Right lobe of liver (tissue), 6 donors: ENCODE data around the gene RNPC3. TPM values are rescaled to one million over a fixed set of nuclear protein-coding genes. Genes with fewer than 3 reads are reported as not detected.
A peak's percentile ranks its signal among the peaks of the same experiment; 100 is the strongest.
"Not testable (repeated sequence)": the region's sequence is repeated elsewhere in the genome, so short reads cannot be mapped to it uniquely, and the experiment has no call there.

Experiments
- ATAC-seq, 4 donors: fragments of 200-7000 bp; cut with Tn5 transposase; one replicate each; pipeline ENCODE4 v1.9.1; 2020; ENCODE audit warnings: mild to moderate bottlenecking in 4 of 4, moderate library complexity in 4 of 4
- DNase-seq, 3 donors: peaks; one replicate each; pipeline ENCODE4 v3.0.0-alpha.2; 2020
- H3K27ac ChIP-seq, 3 donors: fragments of 200-600 bp; one replicate each; pipeline ENCODE4 v1.8.0; 2022
- H3K27me3 ChIP-seq, 2 donors: fragments of 200-600 bp; one replicate each; pipeline ENCODE4 v1.8.0; 2022
- H3K36me3 ChIP-seq, 4 donors: fragments of 200-600 bp; sonication (generic) in 1 of 4; one replicate each; pipeline versions ENCODE4 v1.5.1 to v1.8.0; 2017 to 2022; ENCODE audit warnings: control low read depth in 1 of 4
- H3K4me1 ChIP-seq, 4 donors: fragments of 200-600 bp; sonication (generic) in 1 of 4; one replicate each; pipeline versions ENCODE4 v1.5.1 to v1.8.0; 2017 to 2022; ENCODE audit warnings: control low read depth in 1 of 4
- H3K4me3 ChIP-seq, 3 donors: fragments of 200-600 bp; one replicate each; pipeline ENCODE4 v1.8.0; 2022
- H3K9me3 ChIP-seq, 4 donors: fragments of 200-600 bp; sonication (generic) in 1 of 4; one replicate each; pipeline versions ENCODE4 v1.5.1 to v1.8.0; 2017 to 2022; ENCODE audit warnings: control low read depth in 1 of 4
- CTCF ChIP-seq, 4 donors: fragments of 200-600 bp in 3 of 4; fragments of 450-650 bp in 1 of 4; IDR thresholded peaks; one replicate each; pipeline versions ENCODE4 v1.5.1 to v1.8.0; 2016 to 2022; ENCODE audit warnings: antibody characterized with exemption in 4 of 4, mild to moderate bottlenecking in 2 of 4
- POLR2A ChIP-seq: fragments of 450-650 bp; IDR thresholded peaks from one replicate; pipeline ENCODE4 v1.6.1; 2017; ENCODE audit warnings: antibody characterized with exemption, mild to moderate bottlenecking
- WGBS: methylation state at CpG from one replicate; pipeline ENCODE4 v1.1.6; 2018; ENCODE audit warnings: low coverage, low lambda C conversion rate; ENCODE audit not compliant: insufficient coverage; ENCODE audit errors: missing lambda C conversion rate; 5-methylcytosine and 5-hydroxymethylcytosine counted together
- intact Hi-C, 2 donors: fragments of 100-400 bp; cut with DNase I; formaldehyde crosslinking; loops; one replicate each; pipeline versions ENCODE4 v1.11.2 to v1.14.1; 2022
- total RNA-seq, 6 experiments: library from RNA; depleted of rRNA in 2 of 6; stranded (reverse); fragments of >200 nt in 2 of 6; fragmentation: NEBNext Ultra II Directional in 3 of 6; extraction: Animal tissue kit (Norgen Biotek cat#: 25700) in 3 of 6; gene quantifications; one replicate each; pipeline versions ENCODE4 v1.1.0 to v1.2.4, GENCODE V29; 2016 to 2023
- donor health status: DM: no; HTN: yes; CAD: no.
- donor health status: DM: no; HTN: no; CAD: no.
- donor health status: DM: no; HTN: no; CAD: no.
- donor health status: DM: no; HTN: yes; CAD: no.
- donor health status: DM: no; HTN: yes; CAD: no.

RNPC3 gene
- total RNA-seq, 6 experiments from 2014 or later = 9.1 to 19.3 (median 12.2) TPM

- H3K9me3 ChIP-seq = no peaks in the 10 kb centered on the region
- 21% methylated on average over 2 of the region's 2 CpGs for WGBS
- H3K27ac ChIP-seq = peak overlapping the region; percentile 11 to 95 (median 77)
- H3K4me3 ChIP-seq = peak overlapping the region in 2 of 3 donors; percentile 4 to 19
- H3K27me3 ChIP-seq = no peaks in the 10 kb centered on the region
- peaks cover 0 to 37% (median 6%) of the 10 kb centered on the region in 4 donors for H3K4me1 ChIP-seq
- TF ChIP-seq CTCF (IDR thresholded peaks at IDR 0.05) (no peak), POLR2A (no peak)
- DNase-seq = no peak
- ATAC-seq = peak; percentile 77 to 83 (median 80)
- no peaks in the 10 kb centered on the region for H3K36me3 ChIP-seq
- intact Hi-C loops = no loop called here
Observed at GRCh38 chr1:103561643-103562395, 36.3 kb downstream of the RNPC3 start.

DNA sequence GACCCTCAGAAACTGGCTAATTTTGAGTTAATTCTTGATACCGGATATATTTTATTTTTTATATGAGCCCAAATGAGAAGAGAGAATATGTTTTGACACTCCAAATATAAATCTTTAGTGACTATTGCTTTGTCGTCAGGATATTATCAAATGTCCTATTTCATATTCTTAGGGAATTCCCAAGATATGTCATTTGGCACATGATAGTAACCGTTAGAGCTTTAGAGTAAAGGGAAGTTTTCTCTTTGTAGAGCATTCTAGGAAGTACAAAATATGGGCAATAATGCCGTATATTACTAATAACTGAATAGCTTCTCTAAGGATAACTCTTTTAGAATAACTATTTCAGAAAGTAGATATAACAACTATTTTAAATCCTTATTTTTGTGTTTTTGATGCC, 37.6 kb downstream of the RNPC3 start:
- peak overlapping the region in 1 of 3 donors; percentile 4 for H3K4me3 ChIP-seq
- TF ChIP-seq POLR2A = no peak
- TF ChIP-seq CTCF (IDR thresholded peaks at IDR 0.05) = no peak
- H3K27me3 ChIP-seq = no peaks in the 10 kb centered on the region
- peak overlapping the region in 2 of 3 donors; percentile 77 to 95 for H3K27ac ChIP-seq
- no peaks in the 10 kb centered on the region for H3K9me3 ChIP-seq
- DNase-seq (no peak), ATAC-seq (no peak)
- peaks cover 0 to 37% (median 6%) of the 10 kb centered on the region in 4 donors for H3K4me1 ChIP-seq
- 57% methylated on average over 4 of the region's 4 CpGs for WGBS
- intact Hi-C loops = no loop called here
- H3K36me3 ChIP-seq = no peaks in the 10 kb centered on the region

GRCh38 chr1:103569493-103569892, 44.0 kb downstream of the RNPC3 start:
- no peaks in the 10 kb centered on the region for H3K27me3 ChIP-seq
- intact Hi-C loops = no loop called here
- TF ChIP-seq CTCF (IDR thresholded peaks at IDR 0.05) = no peak
- TF ChIP-seq POLR2A = no peak
- H3K4me1 ChIP-seq = peaks cover 0 to 8% (median 0%) of the 10 kb centered on the region in 4 donors
- no peak for DNase-seq
- no peaks in the 10 kb centered on the region for H3K9me3 ChIP-seq
- 100% methylated on average over 5 of the region's 7 CpGs for WGBS
- peaks cover 0 to 3% (median 0%) of the 10 kb centered on the region in 4 donors for H3K36me3 ChIP-seq
- no peak overlapping the region for H3K27ac ChIP-seq
- no peak overlapping the region for H3K4me3 ChIP-seq
- no peak for ATAC-seq

DNA sequence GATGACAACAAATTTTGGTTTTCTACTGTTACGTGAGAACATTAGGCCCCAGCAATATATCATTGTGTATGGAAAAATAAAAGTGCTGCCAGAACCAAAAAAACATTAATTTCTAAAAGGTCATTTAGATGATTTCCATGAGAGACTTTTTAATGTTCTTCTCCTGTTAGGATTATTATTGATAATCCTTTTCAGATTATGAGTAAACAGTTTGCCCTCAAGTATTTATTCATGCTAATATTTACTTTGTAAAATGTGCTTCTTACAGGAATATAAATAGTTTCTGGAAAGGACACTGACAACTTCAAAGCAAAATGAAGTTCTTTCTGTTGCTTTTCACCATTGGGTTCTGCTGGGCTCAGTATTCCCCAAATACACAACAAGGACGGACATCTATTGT, 45.8 kb downstream of the RNPC3 start, which contains the start of gene AMY2B:
Gene AMY2B, plus strand, starts transcription at position 301 of the 400 bp plus-strand sequence. Its CDS starts 14 bp downstream, at position 315.
- H3K4me3 ChIP-seq, H3K36me3 ChIP-seq, DNase-seq, H3K9me3 ChIP-seq, H3K27ac ChIP-seq, H3K27me3 ChIP-seq, ATAC-seq, intact Hi-C loops, H3K4me1 ChIP-seq: not testable (repeated sequence)
- WGBS = 94% methylated on average over 1 of the region's 2 CpGs

- H3K4me3 ChIP-seq = no peak overlapping the region
- no peaks in the 10 kb centered on the region for H3K36me3 ChIP-seq
- H3K9me3 ChIP-seq = no peaks in the 10 kb centered on the region
- intact Hi-C loops = no loop called here
- no peak overlapping the region for H3K27ac ChIP-seq
- DNase-seq (no peak), ATAC-seq (no peak)
- H3K27me3 ChIP-seq = no peaks in the 10 kb centered on the region
- no peak for TF ChIP-seq POLR2A
- TF ChIP-seq CTCF (IDR thresholded peaks at IDR 0.05) = no peak
- no peaks in the 10 kb centered on the region for H3K4me1 ChIP-seq
Observed at GRCh38 chr1:103576065-103576464, 50.6 kb downstream of the RNPC3 start.

GRCh38 chr1:103576784-103577183, 51.3 kb downstream of the RNPC3 start:
- H3K4me3 ChIP-seq, H3K27ac ChIP-seq, H3K36me3 ChIP-seq, H3K4me1 ChIP-seq, intact Hi-C loops, H3K27me3 ChIP-seq, DNase-seq, H3K9me3 ChIP-seq, ATAC-seq: not testable (repeated sequence)
- 93% methylated on average over 4 of the region's 5 CpGs for WGBS
